Stimulated activated effector memory CD8-positive, alpha-beta T cell treated with anti-CD3 and anti-CD28 coated beads, Interleukin-12 subunit alpha, Interleukin-12 subunit beta, amount 100 ng/mL, for 72 hours (primary cell): Measurements from ENCODE around the gene FOSB.

ENCODE experiments used
- ATAC-seq: fragments of 150-1000 bp; cut with Tn5 transposase; 2 replicates; pipeline ENCODE4 v1.10.0; 2021
- DNase-seq, 2 donors: peaks; one replicate each; pipeline ENCODE4 v3.0.0; 2021 to 2022; ENCODE audit warnings: low spot score in 2 of 2
- H3K27ac Mint-ChIP-seq: one replicate; pipeline ENCODE4 v1.8.0; 2022; ENCODE audit warnings: mild to moderate bottlenecking, mixed read lengths
- H3K36me3 Mint-ChIP-seq: one replicate; pipeline ENCODE4 v1.8.0; 2022; ENCODE audit warnings: mild to moderate bottlenecking, mixed read lengths
- H3K4me1 Mint-ChIP-seq: one replicate; pipeline ENCODE4 v1.8.0; 2022; ENCODE audit warnings: mixed read lengths
- H3K4me3 Mint-ChIP-seq: one replicate; pipeline ENCODE4 v1.8.0; 2022; ENCODE audit warnings: mild to moderate bottlenecking, mixed read lengths
- H3K9me3 Mint-ChIP-seq: one replicate; pipeline ENCODE4 v1.8.0; 2022; ENCODE audit warnings: mixed read lengths

The FOSB gene

GRCh38 chr19:45450012-45450333, 17.8 kb upstream of the FOSB start:
- Mint-ChIP-seq H3K27ac (peak overlapping the region; percentile 99), H3K4me3 (peak overlapping the region; percentile 87), H3K9me3 (no peaks in the 10 kb centered on the region), H3K4me1 (peaks cover 71% of the 10 kb centered on the region), H3K36me3 (peaks cover 39% of the 10 kb centered on the region)
- ATAC-seq (peak; percentile 35), DNase-seq (no peak)

GRCh38 chr19:45451131-45451849, 16.5 kb upstream of the FOSB start:
- ATAC-seq (peak; percentile 68), DNase-seq (peak; percentile 28 to 84)
- Mint-ChIP-seq H3K4me1 (peaks cover 71% of the 10 kb centered on the region), H3K9me3 (no peaks in the 10 kb centered on the region), H3K36me3 (peaks cover 37% of the 10 kb centered on the region), H3K27ac (peak overlapping the region; percentile 99), H3K4me3 (peak overlapping the region; percentile 87)

- H3K4me1 Mint-ChIP-seq, result peaks cover 72% of the 10 kb centered on the region
Observed at GRCh38 chr19:45451850-45452387, 15.9 kb upstream of the FOSB start.

GRCh38 chr19:45455707-45456499, 11.9 kb upstream of the FOSB start:
- H3K9me3 Mint-ChIP-seq, result no peaks in the 10 kb centered on the region
- peaks cover 49% of the 10 kb centered on the region for H3K4me1 Mint-ChIP-seq
- H3K36me3 Mint-ChIP-seq, result peaks cover 9% of the 10 kb centered on the region
- H3K27ac Mint-ChIP-seq, result peak overlapping the region; percentile 98
- peak overlapping the region; percentile 72 for H3K4me3 Mint-ChIP-seq
- DNase-seq (peak; percentile 57 to 74), ATAC-seq (peak; percentile 89)

More at GRCh38 chr19:45451850-45452387, 15.9 kb upstream of the FOSB start:
- Mint-ChIP-seq H3K27ac (peak overlapping the region; percentile 99), H3K9me3 (no peaks in the 10 kb centered on the region), H3K36me3 (peaks cover 32% of the 10 kb centered on the region), H3K4me3 (peak overlapping the region; percentile 87)
- DNase-seq (no peak), ATAC-seq (no peak)

GRCh38 chr19:45456500-45456815, 11.3 kb upstream of the FOSB start:
- Mint-ChIP-seq H3K36me3 (peaks cover 3% of the 10 kb centered on the region), H3K9me3 (no peaks in the 10 kb centered on the region), H3K4me3 (peak overlapping the region; percentile 72), H3K4me1 (peaks cover 43% of the 10 kb centered on the region), H3K27ac (peak overlapping the region; percentile 98)
- DNase-seq (no peak), ATAC-seq (no peak)

GRCh38 chr19:45457776-45458175, 10.0 kb upstream of the FOSB start:
- ATAC-seq, result no peak
- Mint-ChIP-seq H3K27ac (no peak overlapping the region), H3K36me3 (no peaks in the 10 kb centered on the region), H3K9me3 (no peaks in the 10 kb centered on the region), H3K4me3 (no peak overlapping the region), H3K4me1 (peaks cover 33% of the 10 kb centered on the region)
- no peak for DNase-seq

GRCh38 chr19:45460807-45461347, 6.9 kb upstream of the FOSB start:
- peaks cover 15% of the 10 kb centered on the region for H3K4me1 Mint-ChIP-seq
- ATAC-seq (no peak), DNase-seq (no peak)
- H3K4me3 Mint-ChIP-seq, result no peak overlapping the region
- no peaks in the 10 kb centered on the region for H3K9me3 Mint-ChIP-seq
- H3K27ac Mint-ChIP-seq, result peak overlapping the region; percentile 53
- H3K36me3 Mint-ChIP-seq, result no peaks in the 10 kb centered on the region

- Mint-ChIP-seq H3K4me3 (no peak overlapping the region), H3K36me3 (peaks cover 3% of the 10 kb centered on the region), H3K4me1 (peaks cover 10% of the 10 kb centered on the region), H3K27ac (no peak overlapping the region), H3K9me3 (no peaks in the 10 kb centered on the region)
- no peak for DNase-seq
- ATAC-seq, result no peak
Observed at GRCh38 chr19:45462174-45462573, 5.6 kb upstream of the FOSB start.

GRCh38 chr19:45463241-45463640, 4.6 kb upstream of the FOSB start:
- Mint-ChIP-seq H3K4me1 (peaks cover 13% of the 10 kb centered on the region), H3K9me3 (no peaks in the 10 kb centered on the region), H3K4me3 (no peak overlapping the region), H3K36me3 (peaks cover 13% of the 10 kb centered on the region), H3K27ac (no peak overlapping the region)
- no peak for ATAC-seq
- no peak for DNase-seq

- Mint-ChIP-seq H3K4me3 (no peak overlapping the region), H3K9me3 (no peaks in the 10 kb centered on the region), H3K4me1 (peaks cover 18% of the 10 kb centered on the region), H3K27ac (no peak overlapping the region), H3K36me3 (peaks cover 24% of the 10 kb centered on the region)
- DNase-seq (no peak), ATAC-seq (no peak)
Observed at GRCh38 chr19:45464274-45464673, 3.5 kb upstream of the FOSB start.

GRCh38 chr19:45464852-45465441, 2.8 kb upstream of the FOSB start:
- H3K36me3 Mint-ChIP-seq, result peaks cover 30% of the 10 kb centered on the region
- no peaks in the 10 kb centered on the region for H3K9me3 Mint-ChIP-seq
- DNase-seq (no peak), ATAC-seq (no peak)
- H3K27ac Mint-ChIP-seq, result no peak overlapping the region
- H3K4me1 Mint-ChIP-seq, result peaks cover 25% of the 10 kb centered on the region
- H3K4me3 Mint-ChIP-seq, result no peak overlapping the region

- Mint-ChIP-seq H3K4me3 (peak overlapping the region; percentile 91), H3K27ac (peak overlapping the region; percentile 98), H3K9me3 (no peaks in the 10 kb centered on the region), H3K36me3 (peaks cover 52% of the 10 kb centered on the region), H3K4me1 (peaks cover 45% of the 10 kb centered on the region)
- ATAC-seq, result no peak
- no peak for DNase-seq
Observed at GRCh38 chr19:45467115-45467455, 711 bp upstream of the FOSB start.

- peaks cover 52% of the 10 kb centered on the region for H3K4me1 Mint-ChIP-seq
- peak; percentile 1 for ATAC-seq
- H3K9me3 Mint-ChIP-seq, result no peaks in the 10 kb centered on the region
Observed at GRCh38 chr19:45468159-45468651, 409 bp downstream of the FOSB start.

GRCh38 chr19:45468803-45469131, 971 bp downstream of the FOSB start:
- H3K4me1 Mint-ChIP-seq, result peaks cover 54% of the 10 kb centered on the region
- peaks cover 69% of the 10 kb centered on the region for H3K36me3 Mint-ChIP-seq
- H3K9me3 Mint-ChIP-seq, result no peaks in the 10 kb centered on the region
- DNase-seq (no peak), ATAC-seq (peak; percentile 59)
- peak overlapping the region; percentile 98 for H3K27ac Mint-ChIP-seq
- peak overlapping the region; percentile 91 for H3K4me3 Mint-ChIP-seq

More at GRCh38 chr19:45468159-45468651, 409 bp downstream of the FOSB start:
- H3K36me3 Mint-ChIP-seq, result peaks cover 63% of the 10 kb centered on the region
- peak overlapping the region; percentile 98 for H3K27ac Mint-ChIP-seq
- peak; percentile 35 to 83 for DNase-seq
- peak overlapping the region; percentile 91 for H3K4me3 Mint-ChIP-seq
